NCI-H2171 treated with DMSO at 0.1 percent for 48 hours (cell line): ENCODE data around the gene FLNA.
"Not testable (repeated sequence)": the region's sequence is repeated elsewhere in the genome, so short reads cannot be mapped to it uniquely, and the experiment has no call there.

ENCODE experiments used
- DNase-seq: peaks from one replicate; lab custom pipeline; 2025; lab: John Stamatoyannopoulos, UW

FLNA gene

DNA sequence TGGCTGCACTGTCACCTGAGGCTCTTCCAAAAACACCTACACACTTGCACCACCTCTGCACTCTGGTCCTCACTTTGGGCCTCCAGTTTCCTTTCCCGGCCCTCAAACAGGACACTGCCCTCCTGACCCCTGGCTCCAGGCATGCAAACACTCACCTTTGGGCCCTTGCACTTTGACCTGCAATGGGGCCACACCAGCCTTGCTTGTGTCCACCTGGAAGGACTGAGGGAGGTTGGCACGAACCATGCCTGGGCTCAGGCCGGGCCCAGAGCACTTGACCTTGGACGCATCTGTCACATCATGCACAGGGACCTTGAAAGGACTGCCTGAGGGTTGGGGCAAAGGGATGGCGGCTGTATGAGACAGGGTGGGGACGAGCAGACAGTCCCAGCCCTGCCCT lies 15.6 kb downstream of the FLNA start:
- no peak for DNase-seq

DNA sequence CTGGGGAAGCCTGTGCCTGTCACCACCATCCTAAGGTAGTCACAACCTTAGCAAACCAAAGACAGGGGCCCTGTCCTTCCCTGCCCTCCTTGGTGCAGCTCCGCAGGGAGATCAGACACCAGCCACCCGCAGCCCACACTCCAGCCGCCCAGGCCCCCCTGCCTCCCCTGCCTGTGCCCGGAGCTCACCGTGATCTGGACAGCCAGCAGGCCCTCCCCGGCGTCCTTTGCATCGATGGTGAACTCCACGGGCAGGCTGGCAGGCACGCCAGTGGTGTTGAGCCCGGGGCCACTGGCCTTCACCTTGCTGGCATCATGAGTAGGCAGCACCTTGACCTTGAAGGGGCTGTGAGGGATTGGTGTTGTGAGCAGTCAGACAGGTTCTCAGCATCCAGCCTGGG lies 16.4 kb downstream of the FLNA start:
- DNase-seq: no peak

- no peak for DNase-seq
Observed at GRCh38 chrX:154357205-154357604, 17.2 kb downstream of the FLNA start.

DNA sequence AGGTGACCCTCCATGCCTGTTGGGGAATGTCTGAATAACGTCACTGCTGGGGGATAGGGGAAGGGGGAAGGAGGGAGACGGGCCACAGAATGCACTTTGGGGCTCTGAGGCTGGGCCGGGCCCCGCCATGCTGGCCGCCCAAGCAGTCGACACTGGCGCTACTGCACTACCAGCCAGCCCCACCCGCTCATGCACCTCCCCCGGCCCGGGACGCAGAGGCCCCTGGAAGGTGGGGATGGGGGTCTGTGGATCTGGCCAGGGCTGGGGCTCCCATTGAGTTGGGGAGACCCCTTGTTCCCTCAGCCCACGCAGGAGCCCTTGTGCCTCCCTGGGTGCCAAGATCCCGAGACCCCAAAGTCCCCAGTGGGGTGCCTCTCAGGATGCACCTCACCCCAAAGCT lies 17.8 kb downstream of the FLNA start:
- DNase-seq: no peak

- no peak for DNase-seq
Observed at GRCh38 chrX:154355776-154356140, 18.7 kb downstream of the FLNA start.

- no peak for DNase-seq
Observed at GRCh38 chrX:154355094-154355775, 19.2 kb downstream of the FLNA start.

DNA sequence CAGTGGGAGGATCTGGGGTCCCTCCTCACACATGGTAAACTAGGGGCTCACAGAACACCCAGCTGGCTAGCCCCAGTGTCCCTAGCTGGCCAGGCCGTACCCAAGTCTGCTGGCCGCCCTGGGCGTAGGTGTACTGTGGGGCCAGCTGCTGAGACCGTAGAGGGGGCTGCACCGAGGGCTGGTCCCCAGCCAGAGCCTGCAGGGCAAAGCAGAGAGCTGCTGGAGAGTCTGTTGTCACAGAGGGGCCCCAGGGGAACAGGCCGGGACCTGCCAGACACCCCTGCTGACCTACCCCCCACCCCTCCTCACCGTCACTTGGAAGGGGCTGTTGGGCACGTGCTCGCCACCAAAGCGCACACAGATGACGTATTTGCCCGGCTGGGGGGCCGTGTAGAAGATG lies 19.9 kb downstream of the FLNA start:
- no peak for DNase-seq

GRCh38 chrX:154354013-154354412 lies 20.4 kb downstream of the FLNA start:
- DNase-seq: no peak

DNA sequence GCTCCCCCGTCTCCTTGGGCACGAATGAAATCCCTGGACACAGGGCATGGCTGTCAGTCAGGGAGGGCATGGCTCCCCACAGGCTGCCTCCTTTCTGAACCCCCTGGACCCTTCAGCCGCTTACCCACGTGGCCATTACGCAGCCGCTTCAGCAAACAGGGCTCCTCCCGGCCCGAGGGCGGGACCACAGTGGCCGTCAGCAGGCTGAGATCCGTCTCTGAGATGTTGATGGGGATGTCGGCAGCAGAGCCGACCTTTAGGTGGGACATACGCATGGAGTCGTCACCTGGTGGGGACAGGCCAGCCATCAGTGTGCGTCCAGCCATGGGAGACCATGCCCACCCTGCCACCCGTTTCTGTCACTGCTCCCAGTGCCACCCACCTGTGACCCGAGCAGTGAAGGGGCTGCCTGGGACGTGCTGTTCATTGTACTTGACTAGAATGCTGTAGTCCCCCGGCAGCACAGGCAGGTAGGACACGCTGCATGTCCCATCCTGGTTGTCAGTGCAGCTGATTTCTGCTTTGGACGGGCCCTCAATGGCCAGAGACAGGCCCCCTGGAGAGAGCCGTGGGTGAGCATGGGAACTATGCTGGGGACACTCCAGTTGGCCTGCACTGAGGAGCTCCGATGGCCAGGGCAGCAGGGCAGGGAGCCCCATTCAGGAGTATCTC lies 21.1 kb downstream of the FLNA start:
- DNase-seq: no peak

GRCh38 chrX:154352466-154352865 lies 22.0 kb downstream of the FLNA start:
- DNase-seq: no peak

DNA sequence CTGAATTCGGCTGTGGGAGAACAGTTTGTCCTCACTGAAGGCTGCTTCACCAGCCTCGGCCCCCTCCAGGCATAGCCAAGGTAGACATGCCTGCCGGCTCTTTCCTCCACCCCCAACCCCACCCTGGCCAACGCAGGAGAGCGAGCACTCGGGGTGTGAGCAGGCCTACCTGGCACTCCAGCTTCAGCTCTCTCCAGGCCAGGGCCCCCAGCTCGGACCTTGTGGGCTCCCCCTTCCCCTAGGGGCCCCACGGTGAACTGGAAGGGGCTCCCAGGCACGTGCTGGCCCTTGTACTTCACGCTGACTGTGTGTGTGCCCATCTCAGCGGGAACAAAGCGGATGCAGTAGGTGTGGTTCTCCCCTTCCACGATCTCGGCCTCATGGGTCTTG lies 22.4 kb downstream of the FLNA start:
- DNase-seq: no peak

- DNase-seq: no peak
Observed at GRCh38 chrX:154351183-154352011, 23.0 kb downstream of the FLNA start.

- DNase-seq: no peak
Observed at GRCh38 chrX:154350429-154351182, 23.8 kb downstream of the FLNA start.

DNA sequence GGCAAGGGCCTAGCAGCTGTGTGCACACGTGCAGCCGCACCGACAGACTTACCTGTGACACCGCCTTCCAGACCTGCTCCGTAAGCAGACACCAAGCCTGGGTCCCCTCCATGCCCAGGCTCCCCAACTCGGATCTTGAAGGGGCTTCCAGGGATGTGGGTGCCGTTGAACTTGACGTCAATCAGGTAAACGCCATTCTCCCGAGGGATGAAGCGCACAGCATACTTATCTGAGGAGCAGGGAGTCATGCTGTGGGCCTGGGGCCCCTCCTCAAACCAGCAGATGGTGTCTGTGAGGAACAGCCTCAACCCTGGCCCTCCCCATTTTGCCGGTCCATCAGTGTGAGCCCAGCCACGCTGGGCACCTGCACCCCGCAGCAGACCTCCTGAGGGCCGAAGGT lies 24.5 kb downstream of the FLNA start:
- no peak for DNase-seq

DNA sequence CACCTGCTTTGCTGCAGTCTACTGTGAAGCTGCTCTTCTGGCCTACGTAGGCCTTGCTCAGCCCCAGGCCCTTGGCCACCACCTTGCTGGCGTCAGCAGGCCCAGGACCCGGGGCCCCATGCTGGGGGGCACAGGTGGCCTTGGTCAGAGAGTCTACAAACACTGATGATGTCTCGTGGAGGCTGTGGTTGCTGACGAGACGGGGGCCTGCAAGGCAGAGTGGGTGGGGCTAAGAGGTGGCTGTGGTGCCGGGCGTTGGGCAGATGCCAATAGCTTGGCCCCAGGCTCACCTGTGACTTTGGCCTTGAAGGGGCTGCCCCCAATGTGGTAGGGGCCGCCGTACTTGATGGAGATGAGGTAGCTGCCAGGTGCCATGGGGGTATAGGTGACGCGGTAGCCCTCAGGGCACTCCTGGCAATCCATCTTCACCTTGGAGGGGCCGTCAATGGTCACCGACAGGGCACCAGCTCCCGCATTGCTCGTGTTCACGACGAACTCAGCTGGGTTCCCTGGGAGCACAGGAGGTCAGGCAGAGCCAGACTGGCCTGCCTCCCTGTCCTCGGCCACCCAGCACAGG lies 25.0 kb downstream of the FLNA start:
- no peak for DNase-seq

GRCh38 chrX:154348646-154349358 lies 25.6 kb downstream of the FLNA start:
- no peak for DNase-seq

DNA sequence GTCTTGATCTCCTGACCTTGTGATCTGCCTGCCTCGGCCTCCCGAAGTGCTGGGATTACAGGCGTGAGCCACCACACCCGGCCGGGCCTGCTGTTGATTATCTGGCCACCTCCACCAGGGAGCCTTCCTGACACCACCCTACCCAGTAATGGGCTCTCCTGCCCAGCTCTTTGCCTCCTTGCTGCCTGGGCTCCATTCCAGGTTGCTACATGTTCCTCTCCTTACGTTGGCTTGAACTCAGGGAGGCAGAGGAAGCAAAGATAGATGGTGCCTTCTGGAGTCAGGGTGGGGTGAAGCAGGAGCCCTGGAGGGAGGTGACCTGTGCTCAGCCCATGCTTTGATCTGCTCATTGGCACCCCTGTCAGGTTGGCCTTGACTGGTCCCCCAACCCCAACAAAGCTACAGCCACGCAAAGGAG lies 26.3 kb downstream of the FLNA start:
- DNase-seq: no peak

GRCh38 chrX:154343620-154344019 lies 30.8 kb downstream of the FLNA start:
- not testable (repeated sequence) for DNase-seq

GRCh38 chrX:154343063-154343462 lies 31.4 kb downstream of the FLNA start:
- not testable (repeated sequence) for DNase-seq

DNA sequence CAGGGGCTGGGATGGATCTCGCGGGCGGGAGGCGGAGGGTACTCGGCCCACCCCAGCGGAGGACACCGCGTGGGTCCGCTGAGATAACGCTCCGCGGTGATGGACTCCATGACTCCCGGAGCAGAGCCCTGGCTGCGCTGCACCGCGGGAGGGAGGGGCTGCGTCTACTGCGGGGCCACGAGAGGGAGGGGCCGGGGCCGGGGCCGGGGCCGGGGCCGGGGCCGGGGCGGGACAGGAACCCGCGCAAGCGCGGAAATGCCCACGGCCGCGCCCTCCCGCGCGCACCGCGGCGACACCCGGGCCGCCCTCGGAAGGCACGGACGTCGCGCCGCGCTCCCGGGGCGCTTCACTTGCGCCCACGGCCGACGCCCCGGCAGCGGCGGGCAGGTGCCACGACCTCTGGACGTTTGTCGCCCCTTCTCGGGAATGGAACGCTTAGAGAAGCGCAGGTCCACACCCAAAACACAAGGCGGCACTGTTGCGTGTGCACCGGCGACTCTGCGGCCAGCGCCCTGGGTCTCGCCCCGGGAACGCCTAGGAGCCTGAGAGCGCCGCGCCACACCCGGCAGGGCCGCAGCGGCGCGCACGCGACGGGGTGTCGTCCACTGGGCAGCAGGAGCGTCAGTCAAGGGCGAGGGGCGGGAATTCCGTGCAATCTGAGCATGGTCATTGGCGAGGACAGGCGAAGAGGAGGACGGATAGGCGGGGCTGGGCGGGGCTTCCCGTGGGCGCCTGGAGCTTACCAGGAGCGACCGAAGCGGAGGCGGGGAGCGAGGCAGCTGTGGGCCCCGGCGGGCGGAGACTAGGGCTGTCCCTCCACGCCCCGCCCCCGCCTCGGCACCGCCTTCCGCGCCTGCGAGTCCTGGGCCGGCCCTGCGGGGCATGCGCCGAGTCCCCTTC lies 32.8 kb downstream of the FLNA start:
- DNase-seq: not testable (repeated sequence)
